HG02678 (cell line): ENCODE data around the gene PLCB1.

Experiments used
- ATAC-seq: cut with Tn5 transposase; IDR thresholded peaks from one replicate; pipeline ENCODE4 v1.9.1; 2021; ENCODE audit warnings: mild to moderate bottlenecking, moderate library complexity; ENCODE audit not compliant: unreplicated experiment

The PLCB1 gene

DNA sequence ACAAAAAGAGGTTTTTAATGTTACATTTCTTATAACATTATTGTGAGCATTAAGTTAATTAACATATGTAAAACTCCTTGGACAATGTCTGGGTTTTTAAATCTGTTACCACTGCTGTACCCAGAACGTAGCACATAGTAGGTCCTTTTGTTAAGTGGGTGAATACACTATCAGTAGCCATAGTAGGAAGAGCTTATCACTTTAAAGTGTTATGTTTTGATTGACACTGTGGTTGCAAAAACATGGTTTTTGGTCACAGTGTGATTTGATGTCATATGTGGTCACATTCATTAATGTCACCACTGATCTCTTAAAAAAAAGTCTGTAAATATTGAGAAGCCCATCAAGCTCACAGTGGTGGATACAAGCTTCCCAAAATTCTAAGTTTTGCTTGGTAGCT, 160.7 kb downstream of the PLCB1 start:
- no peak for ATAC-seq

DNA sequence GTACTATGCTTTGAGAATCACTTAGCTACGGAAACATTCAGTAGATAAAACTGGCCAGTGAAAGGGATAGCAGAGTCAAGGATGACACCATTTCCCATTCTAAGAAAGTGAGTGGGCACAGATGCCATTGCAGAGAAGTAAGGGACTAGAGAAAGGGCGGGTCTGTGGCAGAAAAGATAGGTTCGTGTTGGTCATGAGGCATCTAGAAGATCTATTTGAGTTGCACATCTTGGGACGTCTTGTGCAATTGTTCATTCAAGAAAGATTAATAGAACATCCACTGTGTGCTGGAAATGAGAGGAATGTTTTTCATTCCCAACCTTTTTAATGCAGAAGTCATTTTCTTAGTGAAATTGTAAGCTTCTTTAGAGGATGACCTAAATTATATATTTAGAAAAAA, 161.7 kb downstream of the PLCB1 start:
- no peak for ATAC-seq

- no peak for ATAC-seq
Measured at GRCh38 chr20:8296536-8296935, 164.5 kb downstream of the PLCB1 start.

DNA sequence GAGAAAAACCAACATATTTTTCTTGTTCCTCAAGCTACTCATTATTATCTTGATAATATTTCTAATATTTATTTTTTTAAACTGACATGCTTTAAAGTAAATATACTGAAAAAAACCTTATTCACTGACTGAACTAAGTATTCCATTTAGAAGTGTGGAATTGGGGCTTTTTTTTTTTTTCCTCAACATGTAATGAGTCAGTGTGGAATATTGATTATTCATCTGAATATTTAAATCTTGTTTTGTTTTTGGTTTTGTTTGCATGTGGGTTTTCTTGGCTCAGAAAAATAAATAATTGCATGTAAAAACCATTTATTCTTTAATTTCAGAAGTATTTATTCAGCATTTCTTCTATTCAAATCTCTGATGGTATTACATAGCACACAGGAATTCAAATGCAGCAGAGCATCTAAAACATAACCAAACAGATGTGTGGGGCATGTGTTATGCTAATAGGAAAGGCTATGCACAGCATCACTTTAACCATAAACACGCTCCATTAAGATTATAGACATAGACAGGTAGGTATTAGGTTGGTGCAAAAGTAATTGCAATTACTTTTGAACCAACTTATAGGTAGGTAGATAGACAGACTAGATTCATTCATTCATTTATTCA, 166.5 kb downstream of the PLCB1 start:
- no peak for ATAC-seq

DNA sequence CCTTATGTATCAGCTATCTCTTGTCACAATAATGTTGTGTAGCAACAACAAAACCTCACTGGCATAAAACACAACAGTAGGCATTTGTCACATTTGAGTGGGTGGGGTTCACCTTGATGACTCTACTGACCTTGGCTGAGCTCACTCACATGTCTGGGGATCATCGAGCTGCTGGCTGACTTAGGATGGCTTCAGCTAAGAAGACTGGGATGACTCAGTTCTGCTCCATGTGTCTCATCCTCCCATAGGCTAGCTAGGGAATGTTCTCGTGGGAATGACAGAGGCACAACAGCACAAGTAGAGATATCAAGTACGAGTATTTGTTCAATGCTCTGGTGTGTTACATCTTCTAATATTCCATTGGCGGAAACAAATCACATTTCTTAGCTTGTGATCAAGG, 167.9 kb downstream of the PLCB1 start:
- ATAC-seq = no peak

GRCh38 chr20:8301655-8302054, 169.6 kb downstream of the PLCB1 start:
- ATAC-seq = no peak

DNA sequence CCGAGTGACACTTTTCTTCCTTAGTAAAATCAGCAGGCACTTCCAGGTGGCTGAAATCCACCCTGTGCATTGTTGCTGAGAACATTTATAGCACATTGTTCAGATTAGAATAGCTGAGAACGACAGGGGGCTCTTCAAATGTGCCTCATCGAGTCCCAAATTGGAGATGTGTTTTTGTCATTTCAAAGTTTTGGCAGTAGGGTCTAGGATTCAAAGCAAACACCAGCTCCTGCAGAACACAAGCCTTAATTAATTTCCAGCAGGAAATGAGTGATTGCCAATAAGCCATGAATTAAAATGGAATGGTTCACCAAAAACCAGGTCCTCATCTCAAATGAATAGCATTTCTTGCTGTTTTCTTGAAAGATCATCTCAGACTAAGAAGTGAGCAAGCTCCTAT, 171.6 kb downstream of the PLCB1 start:
- ATAC-seq = no peak

- ATAC-seq = no peak
Measured at GRCh38 chr20:8304124-8304816, 172.2 kb downstream of the PLCB1 start.

- peak; percentile 97 for ATAC-seq
Measured at GRCh38 chr20:8305449-8305978, 173.4 kb downstream of the PLCB1 start.

DNA sequence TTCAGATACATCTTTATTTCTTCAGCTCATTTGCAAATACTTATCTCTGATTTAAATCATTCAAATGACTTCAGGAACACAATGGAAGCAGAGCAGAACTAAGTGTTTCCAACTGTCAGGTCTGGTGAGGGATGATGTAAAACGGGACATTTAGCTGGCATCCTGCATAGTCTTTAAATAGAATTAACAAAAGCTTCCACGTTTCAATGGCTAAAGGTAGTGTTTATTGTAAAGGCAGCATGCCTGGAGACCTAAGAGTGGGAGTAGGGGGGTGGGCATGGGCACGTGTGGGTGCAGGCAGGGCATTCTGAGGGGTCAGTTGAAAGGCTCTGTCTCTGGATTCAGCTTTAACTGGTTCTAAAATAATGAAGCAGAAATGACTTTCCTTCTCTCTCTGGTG, 174.9 kb downstream of the PLCB1 start:
- ATAC-seq = no peak

GRCh38 chr20:8309634-8310033, 177.6 kb downstream of the PLCB1 start:
- no peak for ATAC-seq

DNA sequence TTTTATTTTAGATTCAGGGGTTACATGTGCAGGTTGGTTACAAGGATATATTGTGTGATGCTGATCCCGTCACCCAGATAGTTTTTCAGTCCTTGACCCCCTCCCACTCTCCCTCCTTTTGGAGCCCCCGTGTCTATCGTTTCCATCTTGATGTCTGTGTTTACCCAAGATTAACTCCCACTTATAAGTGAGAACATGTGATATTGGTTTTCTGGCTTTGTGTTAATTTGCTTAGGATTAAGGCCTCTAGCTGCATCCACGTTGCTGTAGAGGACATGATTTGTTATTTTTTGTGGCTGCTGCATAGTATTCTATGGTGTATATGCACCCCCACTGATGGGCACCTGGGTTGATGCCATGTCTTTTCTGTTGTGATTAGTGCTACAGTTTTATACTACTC, 178.6 kb downstream of the PLCB1 start:
- ATAC-seq = no peak

DNA sequence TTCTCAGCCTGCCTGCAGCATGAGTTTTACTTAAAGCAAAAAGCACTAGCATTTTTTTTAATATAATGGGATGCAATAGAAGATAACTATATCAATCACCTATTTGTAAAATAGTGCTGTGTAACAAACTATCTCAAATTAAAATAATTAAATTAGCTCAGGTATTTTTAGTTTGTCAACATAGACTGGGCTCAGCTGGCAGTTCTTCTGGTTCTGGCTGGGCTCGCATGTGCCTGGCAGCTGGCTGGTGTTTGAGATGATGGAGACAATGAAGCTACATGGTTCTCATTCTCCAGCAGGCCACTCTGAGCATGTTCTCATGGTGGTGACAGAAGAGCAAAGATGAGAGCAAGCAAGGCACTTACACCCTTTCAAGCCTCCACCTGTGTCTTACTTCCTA, 181.0 kb downstream of the PLCB1 start:
- no peak for ATAC-seq

DNA sequence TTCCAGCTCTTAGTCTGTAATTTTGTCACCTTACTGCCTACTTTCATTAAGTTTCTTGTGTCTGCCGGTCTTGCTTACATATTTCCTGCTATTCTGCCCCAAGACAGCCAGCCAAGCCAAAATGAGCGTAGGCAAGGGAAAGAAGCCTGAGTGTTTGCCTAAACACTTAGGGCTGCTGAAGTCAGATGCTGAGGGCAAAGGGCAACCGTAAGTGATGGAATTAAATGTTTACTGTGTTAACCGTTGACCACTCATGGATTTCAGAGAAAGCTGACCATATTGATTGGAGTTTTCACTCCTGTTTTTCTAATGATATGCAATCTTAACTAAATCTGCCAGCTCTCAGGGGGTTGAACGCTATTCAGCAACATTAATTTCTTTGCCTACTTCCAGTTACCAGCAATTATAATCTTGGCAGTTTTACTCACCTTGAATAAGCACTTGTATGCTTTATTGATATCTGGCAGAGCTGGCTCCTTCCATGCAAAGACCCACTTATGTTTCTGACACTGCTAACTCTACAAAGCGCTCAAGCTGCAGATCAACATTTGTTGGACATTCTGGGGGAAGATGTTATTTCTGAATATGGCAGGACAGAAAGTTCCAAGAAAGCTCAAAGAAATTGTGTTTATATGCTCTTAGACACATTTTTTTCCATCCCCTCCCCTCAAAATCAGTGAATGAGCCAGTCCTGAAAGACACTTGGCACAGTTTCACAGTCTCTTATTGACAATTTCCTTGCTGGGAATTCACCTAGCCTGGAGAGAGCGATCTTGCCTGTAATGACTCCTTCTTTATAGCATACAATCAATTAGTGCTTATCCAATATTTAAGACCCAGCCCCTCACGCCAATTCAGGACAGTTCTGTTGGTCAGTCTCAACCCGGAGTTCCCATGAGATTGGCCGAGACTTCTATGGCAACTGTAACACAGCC, 183.8 kb downstream of the PLCB1 start:
- ATAC-seq = no peak

- ATAC-seq = no peak
Measured at GRCh38 chr20:8317448-8317847, 185.4 kb downstream of the PLCB1 start.

- ATAC-seq = no peak
Measured at GRCh38 chr20:8318965-8319625, 187.0 kb downstream of the PLCB1 start.

GRCh38 chr20:8320306-8320705, 188.2 kb downstream of the PLCB1 start:
- ATAC-seq = no peak

DNA sequence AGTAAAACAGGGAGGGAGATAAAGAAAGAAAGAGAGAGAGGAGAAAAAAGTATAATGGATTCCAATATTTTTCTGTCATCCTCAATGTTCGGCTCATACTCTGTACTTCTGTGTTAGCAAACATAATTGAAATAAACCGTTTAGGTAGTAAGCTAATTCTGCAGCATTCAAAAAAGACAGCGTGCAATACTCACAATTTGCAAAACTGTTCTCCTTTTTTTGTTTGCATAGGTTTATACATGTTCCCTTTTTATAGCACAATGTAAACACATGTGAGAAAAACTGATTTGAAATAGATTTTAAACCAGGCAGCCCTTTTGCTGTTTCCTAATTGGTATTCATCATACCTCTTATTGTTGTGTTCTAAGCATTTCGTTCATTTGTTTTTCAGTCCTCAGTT, 188.9 kb downstream of the PLCB1 start:
- ATAC-seq = no peak

DNA sequence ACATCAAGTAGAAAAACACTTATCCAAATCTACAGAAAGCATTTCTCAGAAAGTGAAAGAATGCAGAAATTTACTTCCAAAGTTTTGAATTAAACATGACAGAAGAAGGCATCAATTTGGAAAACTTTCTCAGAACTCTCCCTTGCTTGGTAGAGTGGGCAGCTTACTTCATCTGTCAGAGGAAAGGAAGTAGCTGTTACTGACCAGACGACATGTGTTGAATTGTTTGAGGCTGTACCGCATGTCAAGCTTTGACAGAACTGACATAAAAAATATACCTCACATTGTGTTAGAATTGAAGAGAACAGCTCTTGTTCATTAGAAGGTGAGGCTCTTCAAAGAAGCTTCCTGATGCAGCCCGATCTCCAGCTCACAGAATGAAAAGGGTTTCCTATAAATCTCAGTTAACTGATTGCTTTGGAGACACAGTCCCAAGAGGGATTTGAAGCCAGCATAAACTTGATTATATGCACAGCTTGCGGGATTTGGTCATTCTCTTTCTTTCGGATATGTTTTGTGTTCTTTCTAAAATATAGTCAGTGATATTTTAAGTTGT, 190.7 kb downstream of the PLCB1 start:
- ATAC-seq = no peak

GRCh38 chr20:8326191-8326590, 194.1 kb downstream of the PLCB1 start:
- ATAC-seq = no peak

GRCh38 chr20:8326899-8327298, 194.8 kb downstream of the PLCB1 start:
- no peak for ATAC-seq
